Measurements from ENCODE around the gene DAB2IP.

DAB2IP gene

DNA sequence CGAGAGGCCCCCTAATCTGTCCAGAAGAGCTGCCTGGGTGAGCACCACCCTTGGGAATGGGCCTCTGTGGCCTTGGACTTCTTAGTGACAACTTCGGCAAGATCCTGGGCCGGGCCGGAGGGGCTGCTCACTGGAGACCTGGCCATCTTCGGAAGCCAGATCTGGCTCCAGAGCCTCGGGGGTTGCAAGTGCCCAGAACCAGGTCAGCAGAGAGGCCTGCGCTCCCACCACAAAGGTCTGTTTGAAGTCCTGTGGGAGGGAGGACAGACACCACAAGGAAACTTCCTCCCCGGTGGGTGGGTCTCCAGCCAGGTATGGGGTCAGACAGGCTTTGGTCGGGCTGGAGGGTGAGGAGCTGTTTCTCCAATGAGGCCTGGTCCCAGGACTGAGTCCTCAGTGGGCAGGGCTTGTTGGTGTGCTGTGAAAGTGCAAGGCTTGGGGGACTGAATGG, 86.1 kb downstream of the DAB2IP start:
- TF ChIP-seq ZFX (IDR thresholded peaks at IDR 0.05) = no peak
- TF ChIP-seq, protein P1, sequence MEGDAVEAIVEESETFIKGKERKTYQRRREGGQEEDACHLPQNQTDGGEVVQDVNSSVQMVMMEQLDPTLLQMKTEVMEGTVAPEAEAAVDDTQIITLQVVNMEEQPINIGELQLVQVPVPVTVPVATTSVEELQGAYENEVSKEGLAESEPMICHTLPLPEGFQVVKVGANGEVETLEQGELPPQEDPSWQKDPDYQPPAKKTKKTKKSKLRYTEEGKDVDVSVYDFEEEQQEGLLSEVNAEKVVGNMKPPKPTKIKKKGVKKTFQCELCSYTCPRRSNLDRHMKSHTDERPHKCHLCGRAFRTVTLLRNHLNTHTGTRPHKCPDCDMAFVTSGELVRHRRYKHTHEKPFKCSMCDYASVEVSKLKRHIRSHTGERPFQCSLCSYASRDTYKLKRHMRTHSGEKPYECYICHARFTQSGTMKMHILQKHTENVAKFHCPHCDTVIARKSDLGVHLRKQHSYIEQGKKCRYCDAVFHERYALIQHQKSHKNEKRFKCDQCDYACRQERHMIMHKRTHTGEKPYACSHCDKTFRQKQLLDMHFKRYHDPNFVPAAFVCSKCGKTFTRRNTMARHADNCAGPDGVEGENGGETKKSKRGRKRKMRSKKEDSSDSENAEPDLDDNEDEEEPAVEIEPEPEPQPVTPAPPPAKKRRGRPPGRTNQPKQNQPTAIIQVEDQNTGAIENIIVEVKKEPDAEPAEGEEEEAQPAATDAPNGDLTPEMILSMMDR (conservative IDR thresholded peaks at IDR 0.05) = no peak
- H3K27ac ChIP-seq = peak overlapping the region; percentile 64

DNA sequence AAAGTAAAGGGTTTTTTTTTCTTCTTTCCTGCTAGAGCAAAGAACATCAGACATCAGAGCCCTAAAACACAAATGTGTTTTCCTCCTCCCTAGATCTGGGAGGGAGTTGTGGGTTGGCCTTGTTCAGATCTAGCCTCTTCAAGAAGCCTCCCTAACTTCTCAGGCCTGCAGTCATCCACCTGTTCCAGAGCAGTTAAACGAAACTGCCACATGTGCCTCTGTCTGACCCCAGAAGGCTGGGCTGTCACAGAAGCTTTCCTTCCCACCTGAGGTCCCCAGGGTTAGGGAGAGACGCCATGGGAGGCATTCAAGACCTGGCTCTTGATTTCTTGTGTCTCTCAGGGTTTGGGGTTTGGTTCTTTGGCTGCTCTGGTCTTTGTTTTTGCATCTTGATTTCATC, 87.0 kb downstream of the DAB2IP start:
- TF ChIP-seq, protein P1 (conservative IDR thresholded peaks at IDR 0.05) = no peak
- TF ChIP-seq ZFX (IDR thresholded peaks at IDR 0.05) = no peak
- peak overlapping the region; percentile 64 for H3K27ac ChIP-seq

DNA sequence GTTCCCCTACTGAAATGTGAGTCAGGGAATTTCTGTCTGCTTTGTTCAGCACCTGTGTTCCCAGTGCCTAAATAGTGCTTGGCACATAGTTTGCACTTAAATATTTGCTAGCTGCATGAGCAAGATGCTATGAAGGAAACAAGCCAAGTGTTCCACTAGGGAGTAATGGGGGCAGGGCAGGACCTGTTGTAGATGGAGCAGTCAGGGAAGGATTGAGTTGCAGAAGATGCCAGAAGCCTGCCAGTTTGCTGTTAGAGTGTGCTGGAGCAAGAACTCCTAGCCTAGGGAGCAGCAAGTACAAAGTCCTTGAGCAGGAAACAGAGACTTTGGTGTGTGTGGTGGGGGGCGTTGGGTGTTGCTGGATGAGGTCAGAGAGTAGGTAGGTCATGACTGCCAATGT, 87.5 kb downstream of the DAB2IP start:
- TF ChIP-seq ZFX (IDR thresholded peaks at IDR 0.05) = no peak
- TF ChIP-seq, protein P1 (conservative IDR thresholded peaks at IDR 0.05) = no peak
- H3K27ac ChIP-seq = peak overlapping the region; percentile 64

DNA sequence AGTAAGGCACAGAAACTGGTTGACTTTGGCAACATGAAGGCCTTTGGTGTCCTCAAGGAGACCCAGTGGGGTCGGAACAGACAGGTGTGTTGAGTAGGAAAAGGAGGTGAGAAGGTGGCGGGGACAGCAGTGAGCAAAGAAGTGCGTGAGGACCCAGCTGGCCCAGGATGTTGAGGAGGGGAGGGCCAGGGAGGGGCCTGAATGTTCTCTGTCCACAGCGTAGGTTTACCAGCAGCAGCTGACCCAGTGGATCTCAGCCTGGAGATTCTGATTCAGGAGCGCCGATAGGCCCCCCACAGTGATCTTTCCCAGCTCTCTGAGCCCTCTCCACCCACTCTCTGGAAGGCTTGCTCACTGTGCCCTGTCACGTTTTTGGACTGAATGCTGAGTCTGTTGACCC, 88.5 kb downstream of the DAB2IP start:
- no peak for TF ChIP-seq ZFX (IDR thresholded peaks at IDR 0.05)
- TF ChIP-seq, protein P1 (conservative IDR thresholded peaks at IDR 0.05) = no peak
- H3K27ac ChIP-seq = no peak overlapping the region; the same call in 1 of the 2 replicates

DNA sequence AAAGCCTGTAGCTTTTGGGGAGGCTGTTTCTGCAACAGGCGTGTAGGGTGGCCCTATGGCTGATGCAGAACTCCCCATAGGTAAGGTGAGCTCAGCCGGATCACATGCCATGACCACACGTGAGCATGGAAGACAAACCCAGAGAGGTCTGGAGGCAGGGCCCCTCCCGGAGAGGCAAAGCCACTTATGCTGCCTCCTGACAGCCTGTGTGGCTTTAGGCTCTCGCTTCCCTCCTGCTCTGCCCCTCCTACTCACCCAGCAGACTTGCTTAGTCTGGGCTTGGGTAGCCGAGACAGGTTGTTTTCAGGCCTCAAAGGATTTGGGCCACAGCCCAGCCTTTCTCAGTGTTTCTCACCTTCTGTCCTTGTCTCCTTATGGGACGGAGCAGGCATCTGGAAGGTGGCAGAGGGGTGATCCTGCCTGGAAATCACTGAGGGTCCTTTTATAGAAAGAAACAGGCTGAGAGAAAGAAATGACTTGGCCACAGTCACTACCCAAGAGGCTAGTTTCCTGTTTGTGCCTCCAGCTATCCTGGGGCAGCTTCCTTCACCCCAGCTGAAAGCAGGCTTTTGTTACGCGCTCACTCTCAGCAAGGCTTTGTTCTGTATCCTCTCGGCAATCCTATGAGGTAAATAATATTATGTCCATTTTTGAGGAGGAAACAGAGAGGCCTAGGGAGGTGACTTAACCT, 89.9 kb downstream of the DAB2IP start:
- no peak overlapping the region for H3K27ac ChIP-seq
- TF ChIP-seq ZFX (IDR thresholded peaks at IDR 0.05) = no peak
- TF ChIP-seq, protein P1 (conservative IDR thresholded peaks at IDR 0.05) = no peak

DNA sequence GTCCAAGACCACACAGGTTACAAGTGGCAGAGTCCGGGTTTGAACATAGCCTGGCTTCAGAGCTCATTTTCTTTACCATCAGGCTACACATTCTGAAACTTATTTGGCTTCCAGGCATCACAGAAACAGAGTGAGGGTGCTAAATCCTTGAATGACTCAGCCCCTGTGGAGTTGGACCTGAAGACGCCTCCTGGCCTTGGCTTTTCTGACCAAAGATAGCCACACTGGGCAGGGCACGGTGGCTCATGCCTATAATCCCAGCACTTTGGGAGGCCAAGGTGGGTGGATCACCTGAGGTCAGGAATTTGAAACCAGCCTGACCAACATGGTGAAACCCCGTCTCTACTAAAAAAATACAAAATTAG, 90.5 kb downstream of the DAB2IP start:
- H3K27ac ChIP-seq = peak overlapping the region; percentile 52; the same call in 1 of the 2 replicates

DNA sequence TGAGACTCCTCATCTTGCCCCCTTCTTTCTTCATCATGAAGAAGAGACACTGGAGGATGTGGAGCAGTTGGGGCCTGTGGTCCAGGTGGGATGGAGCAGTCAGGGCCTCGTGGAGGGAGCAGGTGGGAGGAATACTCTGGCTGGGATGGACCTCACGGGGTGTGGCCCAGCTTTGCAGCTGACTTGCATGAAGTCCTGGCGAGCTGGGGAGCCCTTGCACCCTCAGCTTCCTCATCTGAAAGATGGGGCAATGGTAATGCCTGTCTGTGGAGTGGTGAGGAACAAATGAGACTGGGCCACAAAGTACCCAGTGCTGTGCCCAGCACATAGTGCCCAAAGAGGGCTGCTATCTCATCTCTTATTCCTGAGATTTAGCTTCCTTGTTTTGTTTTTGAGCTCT, 91.5 kb downstream of the DAB2IP start:
- H3K27ac ChIP-seq = peak overlapping the region; percentile 52; the same call in 1 of the 2 replicates
- TF ChIP-seq, protein P1 (conservative IDR thresholded peaks at IDR 0.05) = no peak
- TF ChIP-seq ZFX (IDR thresholded peaks at IDR 0.05) = no peak

DNA sequence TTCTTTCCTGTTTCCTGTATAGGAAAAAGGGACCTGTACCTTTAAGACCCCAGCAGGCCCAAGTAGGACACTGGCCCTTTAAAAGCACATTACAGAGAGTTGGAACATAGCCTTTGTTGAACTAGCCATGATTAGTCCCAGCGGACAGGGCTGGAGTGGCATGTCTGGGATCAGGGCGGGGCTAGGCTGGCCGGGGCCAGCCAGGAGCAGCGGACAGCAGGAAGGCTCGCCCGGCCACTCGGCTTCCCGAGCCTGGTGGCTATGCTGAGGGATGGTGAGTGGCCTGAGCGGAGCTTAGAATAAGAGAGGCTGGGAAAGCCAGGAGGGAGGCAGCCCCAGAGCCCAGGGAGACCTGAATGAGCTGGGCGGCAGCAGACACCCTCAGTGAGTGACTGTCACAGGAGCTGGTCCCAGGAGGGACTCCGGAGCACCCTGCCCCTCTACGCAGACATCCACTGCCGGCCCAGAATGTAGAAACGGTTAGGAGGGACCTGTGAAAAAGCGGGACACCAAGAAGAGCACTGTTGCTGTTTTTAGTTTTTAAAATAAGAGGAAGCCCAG, 92.1 kb downstream of the DAB2IP start:
- H3K27ac ChIP-seq = peak overlapping the region; percentile 52
- no peak for TF ChIP-seq ZFX (IDR thresholded peaks at IDR 0.05)
- TF ChIP-seq, protein P1 (conservative IDR thresholded peaks at IDR 0.05) = no peak
